ENCODE data around the gene PNMA6A.
"Not testable (repeated sequence)": the region's sequence is repeated elsewhere in the genome, so short reads cannot be mapped to it uniquely, and the experiment has no call there.

- TF ChIP-seq CTCF (IDR thresholded peaks at IDR 0.05; ENCODE audit: low read depth, low read length); EZH2phosphoT487 (IDR thresholded peaks at IDR 0.05; ENCODE audit: low read depth): not testable (repeated sequence)
Measured at GRCh38 chrX:153113851-153114250, 41.6 kb downstream of the PNMA6A start.
